ENCODE measurements around the gene SND1. TPM values are rescaled to one million over a fixed set of nuclear protein-coding genes. Genes with fewer than 3 reads are reported as not detected.

Gene SND1
- total and polyA plus RNA-seq, 2 donors (not counting 3 experiments of a cell fraction or from before 2014, with no cell fraction given): 116 to 249 TPM

DNA sequence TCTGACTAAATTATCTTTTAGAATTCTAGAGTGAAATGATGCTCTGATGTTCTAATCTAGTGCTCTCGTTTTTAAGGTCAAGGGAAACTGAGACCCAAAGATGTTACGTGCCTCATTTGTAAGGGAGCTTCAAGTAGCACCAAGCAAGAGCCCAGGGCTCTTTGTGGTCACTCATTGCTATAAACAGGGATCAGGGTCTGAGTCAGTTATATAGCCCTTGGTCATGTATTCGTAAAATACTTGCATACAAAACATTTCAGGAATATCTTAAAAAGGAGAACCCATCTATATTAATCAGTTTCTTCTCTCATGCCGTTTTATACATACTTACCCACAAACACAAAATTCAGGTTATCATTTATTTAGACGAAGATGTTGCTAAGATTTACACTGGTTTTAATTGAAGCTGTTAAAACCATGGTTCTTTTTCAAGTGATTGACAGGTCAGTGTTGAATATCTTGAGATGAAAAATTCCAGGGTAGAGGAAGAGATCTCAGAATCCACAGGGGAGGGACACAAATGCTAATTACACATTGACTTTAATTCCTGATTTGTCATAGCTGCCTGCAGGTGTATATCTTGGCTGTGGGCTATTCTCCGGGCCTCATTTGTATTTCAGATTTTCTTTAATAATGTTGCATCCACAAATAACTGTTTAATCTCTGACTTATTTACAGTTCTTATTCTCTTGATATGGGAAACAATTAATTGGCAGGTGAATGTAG is 188.4 kb downstream of the SND1 start:
- POLR2A ChIA-PET: no interaction called here
- TF ChIP-seq MYC (IDR thresholded peaks at IDR 0.05; ENCODE audit: low read depth, low read length): no peak
- TF ChIP-seq EZH2 (IDR thresholded peaks at IDR 0.05; ENCODE audit: borderline replicate concordance, low read depth, low read length, severe bottlenecking): no peak
- TF ChIP-seq POLR2AphosphoS5 (IDR thresholded peaks at IDR 0.05; ENCODE audit: insufficient read depth, low read depth, low read length): no peak
- TF ChIP-seq JUN (IDR thresholded peaks at IDR 0.05; ENCODE audit: borderline replicate concordance, insufficient read depth, insufficient read length, low read depth): no peak
- no peak for TF ChIP-seq FOS (IDR thresholded peaks at IDR 0.05; ENCODE audit: borderline replicate concordance, insufficient read depth, low read length)
- TF ChIP-seq, protein P1, sequence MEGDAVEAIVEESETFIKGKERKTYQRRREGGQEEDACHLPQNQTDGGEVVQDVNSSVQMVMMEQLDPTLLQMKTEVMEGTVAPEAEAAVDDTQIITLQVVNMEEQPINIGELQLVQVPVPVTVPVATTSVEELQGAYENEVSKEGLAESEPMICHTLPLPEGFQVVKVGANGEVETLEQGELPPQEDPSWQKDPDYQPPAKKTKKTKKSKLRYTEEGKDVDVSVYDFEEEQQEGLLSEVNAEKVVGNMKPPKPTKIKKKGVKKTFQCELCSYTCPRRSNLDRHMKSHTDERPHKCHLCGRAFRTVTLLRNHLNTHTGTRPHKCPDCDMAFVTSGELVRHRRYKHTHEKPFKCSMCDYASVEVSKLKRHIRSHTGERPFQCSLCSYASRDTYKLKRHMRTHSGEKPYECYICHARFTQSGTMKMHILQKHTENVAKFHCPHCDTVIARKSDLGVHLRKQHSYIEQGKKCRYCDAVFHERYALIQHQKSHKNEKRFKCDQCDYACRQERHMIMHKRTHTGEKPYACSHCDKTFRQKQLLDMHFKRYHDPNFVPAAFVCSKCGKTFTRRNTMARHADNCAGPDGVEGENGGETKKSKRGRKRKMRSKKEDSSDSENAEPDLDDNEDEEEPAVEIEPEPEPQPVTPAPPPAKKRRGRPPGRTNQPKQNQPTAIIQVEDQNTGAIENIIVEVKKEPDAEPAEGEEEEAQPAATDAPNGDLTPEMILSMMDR (IDR thresholded peaks at IDR 0.05; ENCODE audit: extremely low read depth in 1 of 2, insufficient read depth in 1 of 2, low read depth in 1 of 2, low read length in 2 of 2): no peak
- no peak for TF ChIP-seq GATA2 (IDR thresholded peaks at IDR 0.05; ENCODE audit: insufficient read depth, insufficient read length, low read depth, low read length)
- TF ChIP-seq, protein P2, sequence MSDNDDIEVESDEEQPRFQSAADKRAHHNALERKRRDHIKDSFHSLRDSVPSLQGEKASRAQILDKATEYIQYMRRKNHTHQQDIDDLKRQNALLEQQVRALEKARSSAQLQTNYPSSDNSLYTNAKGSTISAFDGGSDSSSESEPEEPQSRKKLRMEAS (IDR thresholded peaks at IDR 0.05; ENCODE audit: insufficient read depth, insufficient read length): no peak
- TF ChIP-seq POLR2A (IDR thresholded peaks at IDR 0.05; ENCODE audit: low read depth, low read length): no peak
- Histone ChIP-seq H3K27ac (ENCODE audit: insufficient read depth, low read depth, low read length) (no peak overlapping the region), H4K20me1 (replicated peaks; ENCODE audit: control insufficient read depth, extremely low read depth, insufficient read depth, low read length) (no peaks in the 10 kb centered on the region), H3K79me2 (ENCODE audit: control insufficient read depth, insufficient read depth, low read length) (peaks cover 18% of the 10 kb centered on the region), H3K27me3 (ENCODE audit: control insufficient read depth in 2 of 2, insufficient read depth in 2 of 2, low read length in 2 of 2) (no peaks in the 10 kb centered on the region), H3K9me3 (replicated peaks; ENCODE audit: control insufficient read depth, insufficient read depth, low read length) (no peaks in the 10 kb centered on the region), H3K36me3 (ENCODE audit: control insufficient read depth in 2 of 2, extremely low read depth in 1 of 2, insufficient read depth in 2 of 2, low read length in 2 of 2) (peaks cover 0 to 2% of the 10 kb centered on the region in 2 experiments), H3K9me1 (replicated peaks; ENCODE audit: control insufficient read depth, extremely low read depth, insufficient read depth, low read length) (no peaks in the 10 kb centered on the region), H3K4me2 (ENCODE audit: insufficient read depth, low read length) (no peak overlapping the region), H2AFZ (ENCODE audit: low read depth, low read length) (no peak overlapping the region), H3K9ac (replicated peaks; ENCODE audit: extremely low read depth, insufficient read depth, low read length) (no peak overlapping the region), H3K4me3 (replicated peaks in 1 of 3; ENCODE audit: insufficient read depth in 1 of 3, low read depth in 1 of 3, low read length in 3 of 3) (no peak overlapping the region), H3K4me1 (ENCODE audit: control insufficient read depth, extremely low read depth, insufficient read depth, low read length) (peaks cover 4% of the 10 kb centered on the region)
- no peak for DNase-seq (ENCODE audit: low read depth, low spot score)
- BruUV-seq (replicated peaks): no TSS peak
- FAIRE-seq: no peak
- intact Hi-C loops (cut with micrococcal nuclease) (no loop called here), dilution Hi-C loops (cut with MboI; ENCODE audit: extremely low pct_ligation_motif_present, low sequenced_read_pairs) (no loop called here)
- CTCF ChIA-PET: interaction anchor here (1.3 to 1.4 kb wide), 3 partner anchors 14 to 174 kb away, joined by 3 to 5 read pairs (median 3); no protein-coding TSS in a partner anchor

All from endothelial cell of umbilical vein (primary cell).